Measurements from ENCODE around the gene ADIPOR1.

- TF ChIP-seq, protein P1, sequence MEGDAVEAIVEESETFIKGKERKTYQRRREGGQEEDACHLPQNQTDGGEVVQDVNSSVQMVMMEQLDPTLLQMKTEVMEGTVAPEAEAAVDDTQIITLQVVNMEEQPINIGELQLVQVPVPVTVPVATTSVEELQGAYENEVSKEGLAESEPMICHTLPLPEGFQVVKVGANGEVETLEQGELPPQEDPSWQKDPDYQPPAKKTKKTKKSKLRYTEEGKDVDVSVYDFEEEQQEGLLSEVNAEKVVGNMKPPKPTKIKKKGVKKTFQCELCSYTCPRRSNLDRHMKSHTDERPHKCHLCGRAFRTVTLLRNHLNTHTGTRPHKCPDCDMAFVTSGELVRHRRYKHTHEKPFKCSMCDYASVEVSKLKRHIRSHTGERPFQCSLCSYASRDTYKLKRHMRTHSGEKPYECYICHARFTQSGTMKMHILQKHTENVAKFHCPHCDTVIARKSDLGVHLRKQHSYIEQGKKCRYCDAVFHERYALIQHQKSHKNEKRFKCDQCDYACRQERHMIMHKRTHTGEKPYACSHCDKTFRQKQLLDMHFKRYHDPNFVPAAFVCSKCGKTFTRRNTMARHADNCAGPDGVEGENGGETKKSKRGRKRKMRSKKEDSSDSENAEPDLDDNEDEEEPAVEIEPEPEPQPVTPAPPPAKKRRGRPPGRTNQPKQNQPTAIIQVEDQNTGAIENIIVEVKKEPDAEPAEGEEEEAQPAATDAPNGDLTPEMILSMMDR (IDR thresholded peaks at IDR 0.05), result no peak
- TF ChIP-seq EZH2 (IDR thresholded peaks at IDR 0.05) (no peak), EZH2phosphoT487 (IDR thresholded peaks at IDR 0.05) (no peak)
Measured at GRCh38 chr1:202953392-202953791, 4.7 kb downstream of the ADIPOR1 start.
